Endothelial cell of umbilical vein (primary cell): Measurements from ENCODE around the gene NELFCD. TPM values are rescaled to one million over a fixed set of nuclear protein-coding genes. Genes with fewer than 3 reads are reported as not detected.

Source experiments
- BruUV-seq: library from RNA; stranded (reverse); fragments of 400-500 nt; replicated peaks from 2 replicates; lab custom pipeline; 2021; lab: Mats Ljungman, UMichigan
- CTCF ChIA-PET: fragments of 300-600, 350-600 bp; sonication (Branson Sonifier 250); formaldehyde crosslinking; loops from one replicate; lab custom pipeline; 2021; ENCODE audit warnings: antibody characterized with exemption, inconsistent platforms; lab: Charles Lee
- POLR2A ChIA-PET: fragments of 300-600, 350-600 bp; sonication (Branson Sonifier 250); formaldehyde crosslinking; loops from one replicate; lab custom pipeline; 2021; ENCODE audit warnings: antibody characterized with exemption, inconsistent platforms; lab: Charles Lee
- DNase-seq: peaks from one replicate; pipeline ENCODE4 v3.0.0-alpha.2; 2011; ENCODE audit warnings: low read depth, low spot score
- FAIRE-seq: peaks from 2 replicates; lab custom pipeline; 2011; peaks lifted over from hg19 to GRCh38; lab: Jason Lieb, UNC
- H2AFZ ChIP-seq: 2 replicates; pipeline ENCODE4 v1.6.0; 2012; ENCODE audit warnings: low read depth, low read length, control low read depth, inconsistent platforms
- H3K27ac ChIP-seq: 2 replicates; pipeline ENCODE4 v1.5.1; 2011; ENCODE audit warnings: low read depth, mild to moderate bottlenecking, control low read depth, low read length, moderate library complexity; ENCODE audit not compliant: insufficient read depth
- H3K27me3 ChIP-seq, 2 experiments: 2 replicates each; pipeline versions ENCODE4 v1.6.0 to v1.6.1; 2011; ENCODE audit warnings: low read length in 2 of 2, mixed read lengths in 1 of 2; ENCODE audit not compliant: control insufficient read depth in 2 of 2, insufficient read depth in 2 of 2
- H3K36me3 ChIP-seq, 2 experiments: 2 replicates in 1 of 2; 3 replicates in 1 of 2; pipeline ENCODE4 v1.5.1; 2011; ENCODE audit warnings: low read length in 2 of 2, mild to moderate bottlenecking in 1 of 2, moderate library complexity in 1 of 2; ENCODE audit not compliant: control insufficient read depth in 2 of 2, insufficient read depth in 2 of 2; ENCODE audit errors: extremely low read depth in 1 of 2
- H3K4me1 ChIP-seq: 3 replicates; pipeline ENCODE4 v1.5.1; 2011; ENCODE audit warnings: mild to moderate bottlenecking, low read length; ENCODE audit not compliant: control insufficient read depth, insufficient read depth; ENCODE audit errors: extremely low read depth
- H3K4me2 ChIP-seq: 2 replicates; pipeline ENCODE4 v1.6.1; 2011; ENCODE audit warnings: low read length, control low read depth, mixed read lengths; ENCODE audit not compliant: insufficient read depth
- H3K4me3 ChIP-seq, 3 experiments: fragments of 200-600 bp in 1 of 3; sonication (generic), shearing (Covaris generic) in 1 of 3; replicated peaks in 1 of 3; 2 replicates each; pipeline ENCODE4 v1.5.1; 2011 to 2016; ENCODE audit warnings: control low read depth in 3 of 3, low read length in 3 of 3, mild to moderate bottlenecking in 2 of 3, inconsistent platforms in 1 of 3, low read depth in 1 of 3, moderate library complexity in 1 of 3; ENCODE audit not compliant: insufficient read depth in 1 of 3
- H3K79me2 ChIP-seq: 2 replicates; pipeline ENCODE4 v1.6.0; 2012; ENCODE audit warnings: low read length, inconsistent platforms; ENCODE audit not compliant: control insufficient read depth, insufficient read depth
- H3K9ac ChIP-seq: replicated peaks from 2 replicates; pipeline ENCODE3; 2011; ENCODE audit warnings: low read length, control low read depth; ENCODE audit not compliant: insufficient read depth; ENCODE audit errors: extremely low read depth
- H3K9me1 ChIP-seq: replicated peaks from 3 replicates; pipeline ENCODE4 v1.6.0; 2011; ENCODE audit warnings: mild to moderate bottlenecking, low read length; ENCODE audit not compliant: control insufficient read depth, insufficient read depth; ENCODE audit errors: extremely low read depth
- H3K9me3 ChIP-seq: replicated peaks from 2 replicates; pipeline ENCODE4 v1.5.1; 2012; ENCODE audit warnings: low read length, inconsistent platforms; ENCODE audit not compliant: control insufficient read depth, insufficient read depth
- H4K20me1 ChIP-seq: replicated peaks from 2 replicates; pipeline ENCODE3; 2011; ENCODE audit warnings: mild to moderate bottlenecking, low read length; ENCODE audit not compliant: control insufficient read depth, insufficient read depth; ENCODE audit errors: extremely low read depth
- EZH2 ChIP-seq: IDR thresholded peaks from 2 replicates; pipeline ENCODE4 v1.6.1; 2012; ENCODE audit warnings: borderline replicate concordance, low read depth, mild to moderate bottlenecking, moderate library complexity, low read length, inconsistent platforms; ENCODE audit not compliant: severe bottlenecking
- FOS ChIP-seq: IDR thresholded peaks from 2 replicates; pipeline ENCODE4 v1.6.1; 2011; ENCODE audit warnings: mild to moderate bottlenecking, low read length, moderate library complexity, borderline replicate concordance; ENCODE audit not compliant: insufficient read depth
- GATA2 ChIP-seq: IDR thresholded peaks from 2 replicates; pipeline ENCODE4 v1.7.0; 2011; ENCODE audit warnings: low read depth, mild to moderate bottlenecking, moderate library complexity, mixed read lengths, low read length; ENCODE audit not compliant: insufficient read length, insufficient read depth
- JUN ChIP-seq: IDR thresholded peaks from 2 replicates; pipeline ENCODE4 v1.6.1; 2011; ENCODE audit warnings: borderline replicate concordance, low read depth; ENCODE audit not compliant: insufficient read length, insufficient read depth
- MYC ChIP-seq: IDR thresholded peaks from one replicate; pipeline ENCODE4 v1.6.1; 2011; ENCODE audit warnings: mild to moderate bottlenecking, low read depth, low read length
- POLR2A ChIP-seq: IDR thresholded peaks from 2 replicates; pipeline ENCODE4 v1.6.1; 2012; ENCODE audit warnings: low read depth, mild to moderate bottlenecking, control low read depth, low read length
- POLR2AphosphoS5 ChIP-seq: IDR thresholded peaks from 2 replicates; pipeline ENCODE4 v1.6.1; 2012; ENCODE audit warnings: low read depth, mild to moderate bottlenecking, control low read depth, low read length, moderate library complexity; ENCODE audit not compliant: insufficient read depth
- dilution Hi-C: fragments of 300-500 bp; cut with MboI; formaldehyde crosslinking; loops from one replicate; pipeline ENCODE4 v1.15.0; 2019; ENCODE audit warnings: low sequenced_read_pairs; ENCODE audit not compliant: extremely low pct_ligation_motif_present
- intact Hi-C: fragments of 100-400 bp; cut with micrococcal nuclease; formaldehyde crosslinking; loops from one replicate; pipeline ENCODE4 v1.10.0; 2022
- polyA plus RNA-seq, 4 experiments: library from polyadenylated mRNA; depleted of rRNA in 3 of 4; stranded (reverse) in 3 of 4; unstranded in 1 of 4; fragments of >200 nt; gene quantifications; 2 replicates each; pipeline versions ENCODE4 v1.2.1 to v1.2.3, GENCODE V29; 2011 to 2012; ENCODE audit warnings: missing spikeins in 1 of 4
- total RNA-seq: library from RNA; stranded (reverse); gene quantifications from 2 replicates; pipeline ENCODE4 v1.2.3, GENCODE V29; 2021
- TF ChIP-seq, protein P1 (sequence below): IDR thresholded peaks from 2 replicates; pipeline ENCODE4 v1.6.1; 2011; ENCODE audit not compliant: insufficient read depth, insufficient read length
- TF ChIP-seq, protein P2 (sequence below), 2 donors: IDR thresholded peaks; 1 replicate in 1 of 2; 2 replicates in 1 of 2; pipeline ENCODE4 v1.5.1; 2011; ENCODE audit warnings: low read length in 2 of 2, mild to moderate bottlenecking in 2 of 2, moderate library complexity in 2 of 2, control low read depth in 1 of 2, inconsistent platforms in 1 of 2, low read depth in 1 of 2; ENCODE audit not compliant: insufficient read depth in 1 of 2; ENCODE audit errors: extremely low read depth in 1 of 2

Gene NELFCD
- total and polyA plus RNA-seq, 2 donors (not counting 3 experiments of a cell fraction or from before 2014, with no cell fraction given) = 90.1 to 92.5 TPM

- BruUV-seq = no TSS peak
- Histone ChIP-seq H3K9me3 (no peaks in the 10 kb centered on the region), H3K4me3 (peak within 1 kb of the TSS; percentile 63 to 76 (median 76)), H3K4me1 (peaks cover 43% of the 10 kb centered on the region), H3K9me1 (no peaks in the 10 kb centered on the region), H3K36me3 (peaks cover 12 to 29% of the 10 kb centered on the region in 2 experiments), H4K20me1 (no peaks in the 10 kb centered on the region), H3K27ac (peak within 1 kb of the TSS; percentile 82), H3K9ac (peak within 1 kb of the TSS; percentile 82), H3K27me3 (no peaks in the 10 kb centered on the region), H2AFZ (peak within 1 kb of the TSS; percentile 64), H3K79me2 (peaks cover 49% of the 10 kb centered on the region), H3K4me2 (peak within 1 kb of the TSS; percentile 94)
- CTCF ChIA-PET = interaction anchor here (0.8 to 2.2 kb wide), 16 partner anchors 9 to 190 kb away, joined by 3 to 10 read pairs (median 6); no protein-coding TSS in a partner anchor
- TF ChIP-seq JUN = no peak
- no peak for TF ChIP-seq EZH2
- TF ChIP-seq POLR2A = peak; percentile 94
- TF ChIP-seq GATA2 = no peak
- TF ChIP-seq FOS = no peak
- TF ChIP-seq, protein P1, sequence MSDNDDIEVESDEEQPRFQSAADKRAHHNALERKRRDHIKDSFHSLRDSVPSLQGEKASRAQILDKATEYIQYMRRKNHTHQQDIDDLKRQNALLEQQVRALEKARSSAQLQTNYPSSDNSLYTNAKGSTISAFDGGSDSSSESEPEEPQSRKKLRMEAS = no peak
- TF ChIP-seq, protein P2, sequence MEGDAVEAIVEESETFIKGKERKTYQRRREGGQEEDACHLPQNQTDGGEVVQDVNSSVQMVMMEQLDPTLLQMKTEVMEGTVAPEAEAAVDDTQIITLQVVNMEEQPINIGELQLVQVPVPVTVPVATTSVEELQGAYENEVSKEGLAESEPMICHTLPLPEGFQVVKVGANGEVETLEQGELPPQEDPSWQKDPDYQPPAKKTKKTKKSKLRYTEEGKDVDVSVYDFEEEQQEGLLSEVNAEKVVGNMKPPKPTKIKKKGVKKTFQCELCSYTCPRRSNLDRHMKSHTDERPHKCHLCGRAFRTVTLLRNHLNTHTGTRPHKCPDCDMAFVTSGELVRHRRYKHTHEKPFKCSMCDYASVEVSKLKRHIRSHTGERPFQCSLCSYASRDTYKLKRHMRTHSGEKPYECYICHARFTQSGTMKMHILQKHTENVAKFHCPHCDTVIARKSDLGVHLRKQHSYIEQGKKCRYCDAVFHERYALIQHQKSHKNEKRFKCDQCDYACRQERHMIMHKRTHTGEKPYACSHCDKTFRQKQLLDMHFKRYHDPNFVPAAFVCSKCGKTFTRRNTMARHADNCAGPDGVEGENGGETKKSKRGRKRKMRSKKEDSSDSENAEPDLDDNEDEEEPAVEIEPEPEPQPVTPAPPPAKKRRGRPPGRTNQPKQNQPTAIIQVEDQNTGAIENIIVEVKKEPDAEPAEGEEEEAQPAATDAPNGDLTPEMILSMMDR (IDR thresholded peaks at IDR 0.05; ENCODE audit: extremely low read depth in 1 of 2, insufficient read depth in 1 of 2, low read depth in 1 of 2, low read length in 2 of 2) = no peak
- peak; percentile 93 for TF ChIP-seq POLR2AphosphoS5
- no peak for TF ChIP-seq MYC
- dilution Hi-C loops (no loop called here), intact Hi-C loops (loop anchor here (1.0 to 5.0 kb wide), 7 partner anchors 10 to 141 kb away; partner anchors contain the start of genes NELFCD and PRELID3B)
- POLR2A ChIA-PET = interaction anchor here (0.6 to 1.5 kb wide), 10 partner anchors 8 to 147 kb away, joined by 3 to 13 read pairs (median 4); partner anchors contain the start of gene PRELID3B
- peak; percentile 83 for FAIRE-seq
- DNase-seq = peak; percentile 96
Measured at GRCh38 chr20:59032023-59032712, 51.1 kb downstream of the NELFCD start, which contains the start of gene ATP5F1E. ATP5F1E (minus strand) TSS chr20:59032335; CDS start chr20:59032251, 84 bp downstream.
